A549 (cell line): ENCODE data around the gene SKA2. TPM values are rescaled to one million over a fixed set of nuclear protein-coding genes. Genes with fewer than 3 reads are reported as not detected.

Experiments used
- ATAC-seq, 2 experiments: fragments of 200-7000 bp in 1 of 2; fragments of >200 bp in 1 of 2; cut with Nextera tagmentation in 1 of 2; cut with Tn5 transposase in 1 of 2; 3 replicates each; pipeline versions ENCODE4 v1.8.0 to v1.9.1; 2018 to 2020; ENCODE audit warnings: mild to moderate bottlenecking in 1 of 2, moderate library complexity in 1 of 2
- CTCF ChIA-PET: fragments of 300-600 bp; sonication (Branson Sonifier 250); formaldehyde crosslinking; extraction: SDS; loops from one replicate; lab custom pipeline; 2021; ENCODE audit warnings: antibody characterized with exemption, inconsistent platforms; lab: Yijun Ruan, JAX
- POLR2A ChIA-PET: fragments of 350-600 bp; formaldehyde crosslinking; extraction: SDS; loops from one replicate; lab custom pipeline; 2021; ENCODE audit warnings: antibody characterized with exemption, inconsistent platforms; lab: Yijun Ruan, JAX
- DNase-seq, 2 experiments: peaks; one replicate each; pipeline versions ENCODE4 v3.0.0 to v3.0.0-alpha.2; 2011 to 2016; ENCODE audit warnings: low read depth in 1 of 2, low spot score in 1 of 2
- FAIRE-seq: peaks from 2 replicates; lab custom pipeline; 2011; peaks lifted over from hg19 to GRCh38; lab: Jason Lieb, UNC
- H3K27ac ChIP-seq, 2 experiments: fragments of >200 bp; sonication (Bioruptor Twin); formaldehyde crosslinking; 3 replicates each; pipeline ENCODE4 v1.5.1; 2016 to 2017
- H3K4me1 ChIP-seq: fragments of >200 bp; sonication (Bioruptor Twin); formaldehyde crosslinking; 3 replicates; pipeline ENCODE4 v1.6.1; 2016
- H3K4me2 ChIP-seq: fragments of >200 bp; sonication (Bioruptor Twin); formaldehyde crosslinking; 3 replicates; pipeline ENCODE4 v1.6.1; 2016
- H3K4me3 ChIP-seq: fragments of >200 bp; sonication (Bioruptor Twin); formaldehyde crosslinking; 3 replicates; pipeline ENCODE4 v1.5.1; 2016
- H3K9me3 ChIP-seq: fragments of >200 bp; sonication (Bioruptor Twin); formaldehyde crosslinking; 3 replicates; pipeline ENCODE4 v1.6.1; 2016
- ATOH8 ChIP-seq: fragments of 250-450 bp; sonication (Bioruptor Pico); IDR thresholded peaks from 2 replicates; pipeline ENCODE4 v1.5.0; 2020; ENCODE audit warnings: low read depth, mild to moderate bottlenecking, moderate library complexity
- BCL3 ChIP-seq: fragments of >200 bp; sonication (Bioruptor Twin); formaldehyde crosslinking; IDR thresholded peaks from 3 replicates; pipeline ENCODE4 v1.6.1; 2016
- CBX2 ChIP-seq: fragments of 200-600 bp; sonication (generic); IDR thresholded peaks from 2 replicates; pipeline ENCODE4 v1.6.1; 2016; ENCODE audit warnings: low read depth, mild to moderate bottlenecking, borderline replicate concordance
- CEBPB ChIP-seq, 2 experiments: fragments of >200 bp in 1 of 2; sonication (Bioruptor Twin) in 1 of 2; formaldehyde crosslinking in 1 of 2; IDR thresholded peaks; 2 replicates each; pipeline ENCODE4 v1.6.1; 2012 to 2016
- E2F6 ChIP-seq: IDR thresholded peaks from 2 replicates; pipeline ENCODE4 v1.6.1; 2012; ENCODE audit warnings: low read depth, borderline replicate concordance
- EHF ChIP-seq: fragments of 250-450 bp; sonication (Bioruptor Pico); IDR thresholded peaks from 2 replicates; pipeline ENCODE4 v1.5.0; 2020; ENCODE audit warnings: mild to moderate bottlenecking
- EP300 ChIP-seq, 2 experiments: fragments of >200 bp; sonication (Bioruptor Twin); formaldehyde crosslinking; IDR thresholded peaks; 2 replicates in 1 of 2; 3 replicates in 1 of 2; pipeline ENCODE4 v1.6.1; 2016 to 2017
- FOSB ChIP-seq: fragments of 250-450 bp; sonication (Bioruptor Pico); IDR thresholded peaks from 2 replicates; pipeline ENCODE4 v1.5.0; 2020; ENCODE audit warnings: mild to moderate bottlenecking, moderate library complexity
- HDAC2 ChIP-seq: fragments of 200-600 bp; sonication (generic); IDR thresholded peaks from 2 replicates; pipeline ENCODE4 v1.6.1; 2016
- HOXB5 ChIP-seq: fragments of 250-450 bp; sonication (Bioruptor Pico); IDR thresholded peaks from 2 replicates; pipeline ENCODE4 v1.5.0; 2020; ENCODE audit warnings: mild to moderate bottlenecking, moderate library complexity
- JUNB ChIP-seq: fragments of >200 bp; sonication (Bioruptor Twin); formaldehyde crosslinking; IDR thresholded peaks from 2 replicates; pipeline ENCODE4 v1.6.1; 2016
- KDM1A ChIP-seq: fragments of 200-600 bp; sonication (generic); IDR thresholded peaks from 2 replicates; pipeline ENCODE4 v1.6.1; 2016; ENCODE audit warnings: low read depth, mild to moderate bottlenecking
- KDM5A ChIP-seq: fragments of 200-600 bp; sonication (generic); IDR thresholded peaks from 2 replicates; pipeline ENCODE4 v1.6.1; 2016; ENCODE audit warnings: antibody characterized with exemption, mild to moderate bottlenecking
- MAZ ChIP-seq: fragments of 150-350 bp; IDR thresholded peaks from 2 replicates; pipeline ENCODE4 v1.6.1; 2014; ENCODE audit warnings: antibody characterized with exemption, low read depth, low read length, borderline replicate concordance
- MYC ChIP-seq: IDR thresholded peaks from 2 replicates; pipeline ENCODE4 v1.6.1; 2012; ENCODE audit warnings: mild to moderate bottlenecking, inconsistent platforms, low read length, improper control_type of control experiment, borderline replicate concordance
- NFE2L2 ChIP-seq: fragments of 150-350 bp; conservative IDR thresholded peaks from 2 replicates; pipeline ENCODE4 v1.6.1; 2014; ENCODE audit warnings: low read length
- NR3C1 ChIP-seq: fragments of >200 bp; sonication (Bioruptor Twin); formaldehyde crosslinking; IDR thresholded peaks from 3 replicates; pipeline ENCODE4 v1.6.1; 2017
- PBX3 ChIP-seq: IDR thresholded peaks from 2 replicates; pipeline ENCODE4 v1.6.1; 2012
- PHF8 ChIP-seq: fragments of 200-600 bp; sonication (generic); IDR thresholded peaks from 2 replicates; pipeline ENCODE4 v1.6.1; 2016; ENCODE audit warnings: low read depth, mild to moderate bottlenecking, antibody characterized with exemption, moderate library complexity, borderline replicate concordance
- RARB ChIP-seq: fragments of 250-450 bp; sonication (Bioruptor Pico); IDR thresholded peaks from 2 replicates; pipeline ENCODE4 v1.8.0; 2021; ENCODE audit warnings: mild to moderate bottlenecking, moderate library complexity
- RFX5 ChIP-seq: fragments of 450-650 bp; IDR thresholded peaks from 2 replicates; pipeline ENCODE4 v1.7.1; 2014; ENCODE audit warnings: antibody characterized with exemption, mild to moderate bottlenecking, moderate library complexity
- RNF2 ChIP-seq: fragments of 200-600 bp; sonication (generic); IDR thresholded peaks from 2 replicates; pipeline ENCODE4 v1.6.1; 2016; ENCODE audit warnings: low read depth, mild to moderate bottlenecking, antibody characterized with exemption, moderate library complexity, borderline replicate concordance
- SREBF2 ChIP-seq: fragments of 450-650 bp; IDR thresholded peaks from 2 replicates; pipeline ENCODE4 v1.6.1; 2014; ENCODE audit warnings: mild to moderate bottlenecking, moderate library complexity
- USF2 ChIP-seq: fragments of 450-650 bp; IDR thresholded peaks from 2 replicates; pipeline ENCODE4 v1.6.1; 2014; ENCODE audit warnings: antibody characterized with exemption
- ZC3H11A ChIP-seq: fragments of 450-650 bp; IDR thresholded peaks from 2 replicates; pipeline ENCODE4 v1.6.1; 2014; ENCODE audit warnings: antibody characterized with exemption, mild to moderate bottlenecking
- WGBS: methylation state at CpG from one replicate; pipeline ENCODE4 v1.1.6; 2017; ENCODE audit errors: missing lambda C conversion rate; 5-methylcytosine and 5-hydroxymethylcytosine counted together
- polyA plus RNA-seq, 4 experiments: library from polyadenylated mRNA; depleted of rRNA in 3 of 4; stranded (reverse); fragments of >200 nt; fragmentation: RNase III in 1 of 4; extraction: RNeasy Plus Mini Kit Qiagen cat#74134 plus additional on column Dnase treatment in 1 of 4; gene quantifications; 2 replicates in 3 of 4; 3 replicates in 1 of 4; pipeline ENCODE4 v1.2.3, GENCODE V29; 2011 to 2017

Gene SKA2
- polyA plus RNA-seq, 2 of the 4 experiments (the other 2 are of a cell fraction) = 59.6 to 147 TPM

GRCh38 chr17:59097876-59098275, 57.1 kb downstream of the SKA2 start:
- FAIRE-seq (no peak), ATAC-seq (no peak), DNase-seq (no peak)
- TF ChIP-seq JUNB (no peak), ZC3H11A (no peak), HDAC2 (0 out of 2 replicates have a peak, but pooled peaks have one; percentile 58), HOXB5 (CRISPR knock-in tag) (no peak), NFE2L2 (no peak)
- CTCF ChIA-PET = no interaction called here
- POLR2A ChIA-PET = no interaction called here
- H3K4me3 ChIP-seq = no peak overlapping the region
- peaks cover 8% of the 10 kb centered on the region; the same call in 2 of the 3 replicates for H3K9me3 ChIP-seq
- H3K4me2 ChIP-seq = no peak overlapping the region
- peaks cover 29% of the 10 kb centered on the region for H3K4me1 ChIP-seq
- no peak overlapping the region for H3K27ac ChIP-seq

GRCh38 chr17:59094861-59095530, 60.0 kb downstream of the SKA2 start:
- ATAC-seq = peak in 1 of 2 experiments; percentile 21; a peak in 2 of 6 replicates
- WGBS = 69% methylated on average over 6 of the region's 6 CpGs
- no peak for FAIRE-seq
- Histone ChIP-seq H3K9me3 (peaks cover 8% of the 10 kb centered on the region; the same call in 2 of the 3 replicates), H3K27ac (peak overlapping the region in 1 of 2 experiments; percentile 1; a peak in 1 of 6 replicates), H3K4me2 (peak overlapping the region; percentile 70; the same call in 2 of the 3 replicates), H3K4me3 (no peak overlapping the region), H3K4me1 (peaks cover 31% of the 10 kb centered on the region)
- DNase-seq = peak in 1 of 2 experiments; percentile 33
- TF ChIP-seq MAZ = no peak
- CTCF ChIA-PET = interaction anchor here (0.6 to 2.3 kb wide), 11 partner anchors 9 to 380 kb away, joined by 3 to 8 read pairs (median 3); no protein-coding TSS in a partner anchor
- POLR2A ChIA-PET = interaction anchor here (1.1 to 3.3 kb wide), 3 partner anchors 11 to 463 kb away, joined by 3 to 20 read pairs (median 13); partner anchors contain the start of genes PRR11, SKA2 and TRIM37

GRCh38 chr17:59093702-59094231, 61.2 kb downstream of the SKA2 start:
- peak overlapping the region; percentile 30 to 75; a peak in 5 of 6 replicates for H3K27ac ChIP-seq
- ATAC-seq (peak; percentile 87 to 91), DNase-seq (peak; percentile 34 to 90), FAIRE-seq (no peak)
- H3K9me3 ChIP-seq = peaks cover 8% of the 10 kb centered on the region; the same call in 2 of the 3 replicates
- H3K4me3 ChIP-seq = peak overlapping the region; percentile 9; the same call in 1 of the 3 replicates
- WGBS = 3% methylated on average over 8 of the region's 8 CpGs
- peak overlapping the region; percentile 70 for H3K4me2 ChIP-seq
- POLR2A ChIA-PET = interaction anchor here (0.6 to 3.3 kb wide), 4 partner anchors 13 to 462 kb away, joined by 3 to 20 read pairs (median 8); partner anchors contain the start of genes PRR11, SKA2 and TRIM37
- CTCF ChIA-PET = interaction anchor here (0.8 to 2.3 kb wide), 3 partner anchors 10 to 32 kb away, joined by 3 to 8 read pairs (median 5); no protein-coding TSS in a partner anchor
- peaks cover 31% of the 10 kb centered on the region for H3K4me1 ChIP-seq
- peak; percentile 60; the same call in 1 of the 2 replicates for TF ChIP-seq MYC
- TF ChIP-seq ZC3H11A = no peak
- TF ChIP-seq SREBF2 = no peak
- TF ChIP-seq ATOH8 (CRISPR knock-in tag) = no peak
- TF ChIP-seq EHF (CRISPR knock-in tag) = no peak
- no peak for TF ChIP-seq PHF8
- no peak for TF ChIP-seq KDM1A
- TF ChIP-seq PBX3 = 0 out of 2 replicates have a peak, but pooled peaks have one; percentile 36
- TF ChIP-seq NR3C1 = no peak
- TF ChIP-seq BCL3 = peak; percentile 67; the same call in 1 of the 3 replicates
- no peak for TF ChIP-seq MAZ
- peak; percentile 77 to 92; a peak in 3 of 4 replicates for TF ChIP-seq CEBPB (IDR thresholded peaks at IDR 0.05)
- no peak for TF ChIP-seq CBX2
- TF ChIP-seq RFX5 = no peak
- TF ChIP-seq RNF2 = no peak
- no peak for TF ChIP-seq KDM5A
- TF ChIP-seq E2F6 = no peak
- no peak for TF ChIP-seq USF2
- peak; percentile 73; the same call in 1 of the 2 replicates for TF ChIP-seq RARB (CRISPR knock-in tag)
- peak; percentile 25 to 65; a peak in 3 of 5 replicates for TF ChIP-seq EP300 (IDR thresholded peaks at IDR 0.05)
- TF ChIP-seq HDAC2 = no peak
- no peak for TF ChIP-seq FOSB (CRISPR knock-in tag)
